ENCODE data around the gene GAREM2. TPM values are rescaled to one million over a fixed set of nuclear protein-coding genes. Genes with fewer than 3 reads are reported as not detected.

GAREM2 gene
- polyA plus RNA-seq, 1 donor (not counting 4 experiments of a cell fraction or from before 2014, with no cell fraction given) = 0.03 TPM

- H3K9me1 ChIP-seq (ENCODE audit: control insufficient read depth, extremely low read depth, insufficient read depth, low read length) = no peaks in the 10 kb centered on the region
- no peaks in the 10 kb centered on the region for H3K79me2 ChIP-seq (ENCODE audit: control insufficient read depth, insufficient read depth, low read length)
- FAIRE-seq = no peak
- H3K9ac ChIP-seq (ENCODE audit: control insufficient read depth, extremely low read depth, insufficient read depth, low read length) = no peak overlapping the region
- H3K9me3 ChIP-seq (ENCODE audit: control insufficient read depth, low read depth, low read length) = no peaks in the 10 kb centered on the region
- H2AFZ ChIP-seq (ENCODE audit: control insufficient read depth, low read length) = no peak overlapping the region
- H3K27ac ChIP-seq (ENCODE audit: control insufficient read depth, insufficient read depth, low read length) = no peak overlapping the region
- no peak for DNase-seq (ENCODE audit: low read depth, low spot score)
- no peaks in the 10 kb centered on the region for H3K36me3 ChIP-seq (ENCODE audit: control insufficient read depth in 2 of 2, extremely low read depth in 1 of 2, insufficient read depth in 2 of 2, low read length in 2 of 2)
- no peak for TF ChIP-seq CTCF (optimal IDR thresholded peaks at IDR 0.05 in 1 of 3, IDR thresholded peaks at IDR 0.05 in 1 of 3, conservative IDR thresholded peaks at IDR 0.05 in 1 of 3; ENCODE audit: extremely low read depth in 1 of 3, insufficient read depth in 2 of 3, low read length in 3 of 3)
- TF ChIP-seq EZH2 (IDR thresholded peaks at IDR 0.05; ENCODE audit: low read length) = no peak
- H3K27me3 ChIP-seq (ENCODE audit: control insufficient read depth, extremely low read depth, insufficient read depth, low read length) = no peaks in the 10 kb centered on the region
- dilution Hi-C loops (cut with MboI; ENCODE audit: extremely low pct_ligation_motif_present, low sequenced_read_pairs) = no loop called here
- no peaks in the 10 kb centered on the region for H4K20me1 ChIP-seq (ENCODE audit: control insufficient read depth, extremely low read depth, insufficient read depth, low read length)
- no peak overlapping the region for H3K4me3 ChIP-seq (ENCODE audit: control insufficient read depth in 2 of 3, extremely low read depth in 1 of 3, insufficient read depth in 2 of 3, low read depth in 1 of 3, low read length in 3 of 3)
- no peaks in the 10 kb centered on the region for H3K4me1 ChIP-seq (ENCODE audit: control insufficient read depth, extremely low read depth, insufficient read depth, low read length)
- no peak overlapping the region for H3K4me2 ChIP-seq (ENCODE audit: control insufficient read depth, extremely low read depth, insufficient read depth, low read depth, low read length)
These were observed 10.2 kb downstream of the GAREM2 start for GRCh38 chr2:26182887-26183630.

GRCh38 chr2:26184121-26184520 is 11.2 kb downstream of the GAREM2 start:
- no peak overlapping the region for H3K4me3 ChIP-seq (ENCODE audit: control insufficient read depth in 2 of 3, extremely low read depth in 1 of 3, insufficient read depth in 2 of 3, low read depth in 1 of 3, low read length in 3 of 3)
- no peak for FAIRE-seq
- no peak overlapping the region for H3K9ac ChIP-seq (ENCODE audit: control insufficient read depth, extremely low read depth, insufficient read depth, low read length)
- H3K4me1 ChIP-seq (ENCODE audit: control insufficient read depth, extremely low read depth, insufficient read depth, low read length) = no peaks in the 10 kb centered on the region
- no peak for DNase-seq (ENCODE audit: low read depth, low spot score)
- no peak for TF ChIP-seq CTCF (optimal IDR thresholded peaks at IDR 0.05 in 1 of 3, IDR thresholded peaks at IDR 0.05 in 1 of 3, conservative IDR thresholded peaks at IDR 0.05 in 1 of 3; ENCODE audit: extremely low read depth in 1 of 3, insufficient read depth in 2 of 3, low read length in 3 of 3)
- no peak for TF ChIP-seq EZH2 (IDR thresholded peaks at IDR 0.05; ENCODE audit: low read length)
- H4K20me1 ChIP-seq (ENCODE audit: control insufficient read depth, extremely low read depth, insufficient read depth, low read length) = no peaks in the 10 kb centered on the region
- H3K36me3 ChIP-seq (ENCODE audit: control insufficient read depth in 2 of 2, extremely low read depth in 1 of 2, insufficient read depth in 2 of 2, low read length in 2 of 2) = no peaks in the 10 kb centered on the region
- no peaks in the 10 kb centered on the region for H3K9me3 ChIP-seq (ENCODE audit: control insufficient read depth, low read depth, low read length)
- H3K27ac ChIP-seq (ENCODE audit: control insufficient read depth, insufficient read depth, low read length) = no peak overlapping the region
- no peaks in the 10 kb centered on the region for H3K27me3 ChIP-seq (ENCODE audit: control insufficient read depth, extremely low read depth, insufficient read depth, low read length)
- H3K4me2 ChIP-seq (ENCODE audit: control insufficient read depth, extremely low read depth, insufficient read depth, low read depth, low read length) = no peak overlapping the region
- no peaks in the 10 kb centered on the region for H3K9me1 ChIP-seq (ENCODE audit: control insufficient read depth, extremely low read depth, insufficient read depth, low read length)
- H3K79me2 ChIP-seq (ENCODE audit: control insufficient read depth, insufficient read depth, low read length) = no peaks in the 10 kb centered on the region
- no peak overlapping the region for H2AFZ ChIP-seq (ENCODE audit: control insufficient read depth, low read length)
- dilution Hi-C loops (cut with MboI; ENCODE audit: extremely low pct_ligation_motif_present, low sequenced_read_pairs) = no loop called here
